ENCODE results near the gene GPRASP2. TPM values are rescaled to one million over a fixed set of nuclear protein-coding genes. Genes with fewer than 3 reads are reported as not detected.
A peak's percentile ranks its signal among the peaks of the same experiment; 100 is the strongest.
"Not testable (repeated sequence)": the region's sequence is repeated elsewhere in the genome, so short reads cannot be mapped to it uniquely, and the experiment has no call there.

The GPRASP2 gene
- total RNA-seq, 1 experiment from 2014 or later = 6.2 TPM

DNA sequence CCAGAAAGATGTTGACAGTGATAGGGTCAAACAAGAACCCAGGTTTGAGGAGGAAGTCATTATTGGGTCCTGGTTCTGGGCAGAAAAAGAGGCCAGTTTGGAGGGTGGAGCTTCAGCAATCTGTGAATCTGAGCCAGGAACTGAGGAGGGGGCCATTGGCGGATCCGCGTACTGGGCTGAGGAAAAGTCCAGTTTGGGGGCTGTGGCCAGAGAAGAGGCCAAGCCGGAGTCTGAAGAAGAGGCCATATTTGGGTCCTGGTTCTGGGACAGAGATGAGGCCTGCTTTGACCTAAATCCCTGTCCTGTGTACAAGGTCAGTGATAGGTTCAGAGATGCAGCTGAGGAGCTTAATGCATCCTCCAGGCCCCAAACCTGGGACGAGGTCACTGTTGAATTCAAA, 3.7 kb downstream of the GPRASP2 start:
- Histone ChIP-seq H3K4me1 (replicated peaks; ENCODE audit: insufficient read depth) (no peaks in the 10 kb centered on the region), H3K4me2 (no peak overlapping the region), H3F3A (ENCODE audit: insufficient read depth, low read depth) (no peaks in the 10 kb centered on the region), H3K36me3 (ENCODE audit: low read depth) (no peaks in the 10 kb centered on the region), H3K9me2 (ENCODE audit: insufficient read depth) (no peaks in the 10 kb centered on the region), H3K4me3 (no peak overlapping the region), H3K79me2 (ENCODE audit: low read depth) (no peaks in the 10 kb centered on the region), H3K27me3 (ENCODE audit: insufficient read depth, low read depth) (no peaks in the 10 kb centered on the region), H3K27ac (no peak overlapping the region), H4K20me1 (ENCODE audit: insufficient read depth) (no peaks in the 10 kb centered on the region), H3K9me3 (ENCODE audit: insufficient read depth, low read depth) (no peaks in the 10 kb centered on the region), H2AFZ (no peak overlapping the region)
- intact Hi-C loops (cut with micrococcal nuclease; ENCODE audit: unreplicated experiment) = no loop called here
- no peak for DNase-seq
- TF ChIP-seq EZH2 (IDR thresholded peaks at IDR 0.05; ENCODE audit: low read depth) (no peak), CTCF (conservative IDR thresholded peaks at IDR 0.05) (no peak)
- POLR2A ChIA-PET (ENCODE audit: unreplicated experiment) = no interaction called here
- no TSS peak for BruUV-seq (replicated peaks)
- CTCF ChIA-PET = no interaction called here

- Histone ChIP-seq H3K79me2 (ENCODE audit: low read depth) (no peaks in the 10 kb centered on the region), H3K4me2 (no peak within 1 kb of the TSS), H3K4me3 (no peak within 1 kb of the TSS), H3K4me1 (replicated peaks; ENCODE audit: insufficient read depth) (no peaks in the 10 kb centered on the region), H3K9me2 (ENCODE audit: insufficient read depth) (no peaks in the 10 kb centered on the region), H3K9me3 (ENCODE audit: insufficient read depth, low read depth) (no peaks in the 10 kb centered on the region), H3K27me3 (ENCODE audit: insufficient read depth, low read depth) (no peaks in the 10 kb centered on the region), H3K27ac (no peak within 1 kb of the TSS), H2AFZ (no peak within 1 kb of the TSS), H3K36me3 (ENCODE audit: low read depth) (no peaks in the 10 kb centered on the region), H3F3A (ENCODE audit: insufficient read depth, low read depth) (no peaks in the 10 kb centered on the region), H4K20me1 (ENCODE audit: insufficient read depth) (no peaks in the 10 kb centered on the region)
- no TSS peak for BruUV-seq (replicated peaks)
- no peak for TF ChIP-seq CTCF (conservative IDR thresholded peaks at IDR 0.05)
- no peak for TF ChIP-seq EZH2 (IDR thresholded peaks at IDR 0.05; ENCODE audit: low read depth)
- intact Hi-C loops (cut with micrococcal nuclease; ENCODE audit: unreplicated experiment) = no loop called here
- peak in 1 of 2 experiments; percentile 71 for DNase-seq
- ChIA-PET POLR2A (ENCODE audit: unreplicated experiment) (interaction anchor here (0.5 kb wide), 1 partner anchor 10 kb away, joined by 4 read pairs; no protein-coding TSS in a partner anchor), CTCF (no interaction called here)
Observed at GRCh38 chrX:102720237-102721168, 8.3 kb downstream of the GPRASP2 start, which contains the start of gene GPRASP3. GPRASP3 (plus strand) TSS chrX:102720743; CDS start chrX:102748996, 28,253 bp downstream.

GRCh38 chrX:102721169-102721506, 8.9 kb downstream of the GPRASP2 start:
- H3K4me3 ChIP-seq; H3K9me3 ChIP-seq (ENCODE audit: insufficient read depth, low read depth); H3K27me3 ChIP-seq (ENCODE audit: insufficient read depth, low read depth); H3K4me2 ChIP-seq; H2AFZ ChIP-seq; H3F3A ChIP-seq (ENCODE audit: insufficient read depth, low read depth); H3K4me1 ChIP-seq (replicated peaks; ENCODE audit: insufficient read depth); CTCF ChIA-PET; H3K9me2 ChIP-seq (ENCODE audit: insufficient read depth); intact Hi-C loops (cut with micrococcal nuclease; ENCODE audit: unreplicated experiment); BruUV-seq (replicated peaks); H3K79me2 ChIP-seq (ENCODE audit: low read depth); H3K27ac ChIP-seq; DNase-seq; H3K36me3 ChIP-seq (ENCODE audit: low read depth); H4K20me1 ChIP-seq (ENCODE audit: insufficient read depth): not testable (repeated sequence)
- POLR2A ChIA-PET (ENCODE audit: unreplicated experiment) = interaction anchor here (0.5 kb wide), 1 partner anchor 9 kb away, joined by 4 read pairs; no protein-coding TSS in a partner anchor
